Loucy (cell line): Measurements from ENCODE around the gene GPN2.

ENCODE experiments used
- H2AFZ ChIP-seq: fragments of 200-600 bp; sonication (generic); 2 replicates; pipeline ENCODE4 v1.6.0; 2016; ENCODE audit warnings: antibody characterized with exemption, mild to moderate bottlenecking, low read length, moderate library complexity
- H3F3A ChIP-seq: fragments of 200-600 bp; 2 replicates; pipeline ENCODE4 v1.6.0; 2016; ENCODE audit warnings: antibody characterized with exemption, low read depth, mild to moderate bottlenecking
- H3K27me3 ChIP-seq: fragments of 200-600 bp; sonication (generic); 2 replicates; pipeline ENCODE4 v1.6.1; 2014; ENCODE audit warnings: low read length, mild to moderate bottlenecking; ENCODE audit not compliant: insufficient read depth, poor library complexity, severe bottlenecking
- H3K36me3 ChIP-seq: fragments of 200-600 bp; sonication (generic); 2 replicates; pipeline ENCODE4 v1.6.1; 2016; ENCODE audit warnings: low read length; ENCODE audit not compliant: insufficient read depth
- H3K4me1 ChIP-seq: fragments of 200-600 bp; sonication (generic); 2 replicates; pipeline ENCODE4 v1.5.1; 2014; ENCODE audit warnings: low read length, mild to moderate bottlenecking; ENCODE audit not compliant: insufficient read depth, poor library complexity, severe bottlenecking
- H3K4me2 ChIP-seq: fragments of 200-600 bp; sonication (generic); 2 replicates; pipeline ENCODE4 v1.6.0; 2014; ENCODE audit warnings: antibody characterized with exemption, low read length, low read depth, mild to moderate bottlenecking; ENCODE audit not compliant: poor library complexity, severe bottlenecking
- H3K4me3 ChIP-seq: fragments of 200-600 bp; sonication (generic); 2 replicates; pipeline ENCODE4 v1.5.1; 2014; ENCODE audit warnings: low read length, mild to moderate bottlenecking, mixed read lengths; ENCODE audit not compliant: poor library complexity, severe bottlenecking
- H3K79me2 ChIP-seq: fragments of 200-600 bp; sonication (generic); 2 replicates; pipeline ENCODE4 v1.6.1; 2014; ENCODE audit warnings: low read length; ENCODE audit not compliant: insufficient read depth
- H3K9ac ChIP-seq: fragments of 200-600 bp; sonication (generic); 2 replicates; pipeline ENCODE4 v1.6.0; 2014; ENCODE audit warnings: mild to moderate bottlenecking, low read depth, low read length, moderate library complexity; ENCODE audit not compliant: poor library complexity, severe bottlenecking
- H3K9me2 ChIP-seq: fragments of 200-600 bp; sonication (generic); replicated peaks from 2 replicates; pipeline ENCODE4 v1.6.1; 2016; ENCODE audit warnings: low read depth, low read length, mixed read lengths
- H3K9me3 ChIP-seq: fragments of 200-600 bp; sonication (generic); 2 replicates; pipeline ENCODE4 v1.6.1; 2014; ENCODE audit warnings: mild to moderate bottlenecking, antibody characterized with exemption, low read length, low read depth; ENCODE audit not compliant: insufficient read depth
- H4K20me1 ChIP-seq: fragments of 200-600 bp; sonication (generic); 2 replicates; pipeline ENCODE4 v1.6.0; 2014; ENCODE audit warnings: antibody characterized with exemption, low read length, mild to moderate bottlenecking; ENCODE audit not compliant: insufficient read depth, poor library complexity, severe bottlenecking
- CTCF ChIP-seq: fragments of 200-600 bp; sonication (generic); conservative IDR thresholded peaks from 2 replicates; pipeline ENCODE4 v1.5.1; 2014; ENCODE audit warnings: mild to moderate bottlenecking, antibody characterized with exemption, low read length
- EZH2phosphoT487 ChIP-seq: fragments of 200-600 bp; IDR thresholded peaks from 2 replicates; pipeline ENCODE4 v1.6.1; 2018; ENCODE audit warnings: antibody characterized with exemption, mild to moderate bottlenecking, moderate library complexity, borderline replicate concordance

The GPN2 gene

GRCh38 chr1:26921126-26921539, 31.1 kb upstream of the GPN2 start:
- peak overlapping the region; percentile 92 for H3K4me3 ChIP-seq
- peak overlapping the region; percentile 87 for H3K4me2 ChIP-seq
- H3F3A ChIP-seq = no peaks in the 10 kb centered on the region
- H3K27me3 ChIP-seq = no peaks in the 10 kb centered on the region
- peak overlapping the region; percentile 26 for H3K9ac ChIP-seq
- H3K36me3 ChIP-seq = peaks cover 2% of the 10 kb centered on the region; the same call in 1 of the 2 replicates
- peak overlapping the region; percentile 86 for H2AFZ ChIP-seq
- H3K9me2 ChIP-seq = no peaks in the 10 kb centered on the region
- H3K4me1 ChIP-seq = peaks cover 32% of the 10 kb centered on the region
- H3K79me2 ChIP-seq = peaks cover 32% of the 10 kb centered on the region
- no peak for TF ChIP-seq EZH2phosphoT487
- no peak for TF ChIP-seq CTCF
- no peaks in the 10 kb centered on the region for H3K9me3 ChIP-seq
- peaks cover 26% of the 10 kb centered on the region for H4K20me1 ChIP-seq

- Histone ChIP-seq H3K79me2 (no peaks in the 10 kb centered on the region), H3K4me3 (no peak overlapping the region), H3F3A (no peaks in the 10 kb centered on the region), H3K9me3 (no peaks in the 10 kb centered on the region), H3K9ac (no peak overlapping the region), H3K9me2 (no peaks in the 10 kb centered on the region), H3K4me1 (no peaks in the 10 kb centered on the region), H3K36me3 (no peaks in the 10 kb centered on the region), H3K27me3 (no peaks in the 10 kb centered on the region), H2AFZ (no peak overlapping the region), H4K20me1 (no peaks in the 10 kb centered on the region), H3K4me2 (no peak overlapping the region)
- TF ChIP-seq CTCF = no peak
- no peak for TF ChIP-seq EZH2phosphoT487
Observed at GRCh38 chr1:26915204-26915842, 25.2 kb upstream of the GPN2 start.

GRCh38 chr1:26913754-26914619, 23.9 kb upstream of the GPN2 start, which contains the start of gene NR0B2:
Gene NR0B2 (minus strand): TSS chr1:26913975. CDS start chr1:26913940, 35 bp downstream.
- H3K36me3 ChIP-seq = no peaks in the 10 kb centered on the region
- H3K9me2 ChIP-seq = no peaks in the 10 kb centered on the region
- no peak within 1 kb of the TSS for H3K4me3 ChIP-seq
- H2AFZ ChIP-seq = no peak within 1 kb of the TSS
- no peak within 1 kb of the TSS for H3K4me2 ChIP-seq
- H3K79me2 ChIP-seq = no peaks in the 10 kb centered on the region
- H3K27me3 ChIP-seq = no peaks in the 10 kb centered on the region
- H3K9ac ChIP-seq = no peak within 1 kb of the TSS
- no peaks in the 10 kb centered on the region for H4K20me1 ChIP-seq
- H3F3A ChIP-seq = no peaks in the 10 kb centered on the region
- no peaks in the 10 kb centered on the region for H3K9me3 ChIP-seq
- TF ChIP-seq EZH2phosphoT487 (no peak), CTCF (no peak)
- H3K4me1 ChIP-seq = no peaks in the 10 kb centered on the region
